Measurements from ENCODE around the gene AFG1L.

AFG1L gene

GRCh38 chr6:108435391-108435790, 140.5 kb downstream of the AFG1L start:
- Histone ChIP-seq H3K27ac (ENCODE audit: low read depth, low read length) (no peak overlapping the region), H3K18ac (ENCODE audit: low read length) (no peak overlapping the region), H2BK15ac (replicated peaks; ENCODE audit: low read depth) (no peak overlapping the region), H4K8ac (ENCODE audit: low read depth, low read length) (no peak overlapping the region), H3K4me2 (ENCODE audit: low read length) (no peak overlapping the region), H3K56ac (ENCODE audit: low read length) (no peak overlapping the region), H3K36me3 (ENCODE audit: control insufficient read depth, insufficient read depth, low read length) (no peaks in the 10 kb centered on the region), H3K4me1 (ENCODE audit: control insufficient read depth, low read depth, low read length) (no peaks in the 10 kb centered on the region), H2AK5ac (ENCODE audit: low read length) (no peak overlapping the region), H3K27me3 (ENCODE audit: insufficient read depth, low read length, poor library complexity) (no peaks in the 10 kb centered on the region), H4K5ac (ENCODE audit: low read length) (no peak overlapping the region), H3K79me2 (ENCODE audit: control insufficient read depth, insufficient read depth, low read length) (no peaks in the 10 kb centered on the region), H2BK5ac (ENCODE audit: low read length) (no peak overlapping the region), H3K79me1 (ENCODE audit: low read length) (no peaks in the 10 kb centered on the region), H2BK120ac (ENCODE audit: low read depth, low read length) (no peak overlapping the region), H3K9ac (ENCODE audit: low read length) (no peak overlapping the region), H3K4me3 (ENCODE audit: low read length) (no peak overlapping the region), H3K4ac (ENCODE audit: low read depth, low read length) (no peak overlapping the region), H3K23ac (ENCODE audit: low read length) (no peak overlapping the region)
- no CpG with 5 or more reads among the region's 5 CpGs for WGBS (ENCODE audit: extremely low coverage, insufficient coverage, low lambda C conversion rate)
- no peak for DNase-seq

- Histone ChIP-seq H3K4me3 (ENCODE audit: low read length) (no peak overlapping the region), H3K23ac (ENCODE audit: low read length) (no peak overlapping the region), H2BK120ac (ENCODE audit: low read depth, low read length) (no peak overlapping the region), H3K56ac (ENCODE audit: low read length) (no peak overlapping the region), H3K27ac (ENCODE audit: low read depth, low read length) (no peak overlapping the region), H3K27me3 (ENCODE audit: insufficient read depth, low read length, poor library complexity) (no peaks in the 10 kb centered on the region), H4K5ac (ENCODE audit: low read length) (no peak overlapping the region), H2BK15ac (replicated peaks; ENCODE audit: low read depth) (no peak overlapping the region), H3K4ac (ENCODE audit: low read depth, low read length) (no peak overlapping the region), H2BK5ac (ENCODE audit: low read length) (no peak overlapping the region), H3K79me1 (ENCODE audit: low read length) (no peaks in the 10 kb centered on the region), H3K36me3 (ENCODE audit: control insufficient read depth, insufficient read depth, low read length) (no peaks in the 10 kb centered on the region), H3K4me1 (ENCODE audit: control insufficient read depth, low read depth, low read length) (no peaks in the 10 kb centered on the region), H3K4me2 (ENCODE audit: low read length) (no peak overlapping the region), H3K79me2 (ENCODE audit: control insufficient read depth, insufficient read depth, low read length) (no peaks in the 10 kb centered on the region), H2AK5ac (ENCODE audit: low read length) (no peak overlapping the region), H3K9ac (ENCODE audit: low read length) (no peak overlapping the region), H4K8ac (ENCODE audit: low read depth, low read length) (no peak overlapping the region), H3K18ac (ENCODE audit: low read length) (no peak overlapping the region)
- no peak for DNase-seq
- no CpG with 5 or more reads among the region's 2 CpGs for WGBS (ENCODE audit: extremely low coverage, insufficient coverage, low lambda C conversion rate)
Measured at GRCh38 chr6:108436771-108437170, 141.9 kb downstream of the AFG1L start.

GRCh38 chr6:108437821-108438220, 143.0 kb downstream of the AFG1L start:
- Histone ChIP-seq H2BK15ac (replicated peaks; ENCODE audit: low read depth) (no peak overlapping the region), H4K8ac (ENCODE audit: low read depth, low read length) (no peak overlapping the region), H2AK5ac (ENCODE audit: low read length) (no peak overlapping the region), H3K27ac (ENCODE audit: low read depth, low read length) (no peak overlapping the region), H3K4me3 (ENCODE audit: low read length) (no peak overlapping the region), H3K79me1 (ENCODE audit: low read length) (no peaks in the 10 kb centered on the region), H3K9ac (ENCODE audit: low read length) (no peak overlapping the region), H3K4ac (ENCODE audit: low read depth, low read length) (no peak overlapping the region), H3K23ac (ENCODE audit: low read length) (no peak overlapping the region), H3K4me1 (ENCODE audit: control insufficient read depth, low read depth, low read length) (no peaks in the 10 kb centered on the region), H3K18ac (ENCODE audit: low read length) (no peak overlapping the region), H3K36me3 (ENCODE audit: control insufficient read depth, insufficient read depth, low read length) (no peaks in the 10 kb centered on the region), H2BK5ac (ENCODE audit: low read length) (no peak overlapping the region), H3K27me3 (ENCODE audit: insufficient read depth, low read length, poor library complexity) (no peaks in the 10 kb centered on the region), H3K4me2 (ENCODE audit: low read length) (no peak overlapping the region), H3K56ac (ENCODE audit: low read length) (no peak overlapping the region), H4K5ac (ENCODE audit: low read length) (no peak overlapping the region), H2BK120ac (ENCODE audit: low read depth, low read length) (no peak overlapping the region), H3K79me2 (ENCODE audit: control insufficient read depth, insufficient read depth, low read length) (no peaks in the 10 kb centered on the region)
- DNase-seq, result no peak
- no CpG with 5 or more reads among the region's 1 CpG for WGBS (ENCODE audit: extremely low coverage, insufficient coverage, low lambda C conversion rate)

GRCh38 chr6:108438918-108439317, 144.1 kb downstream of the AFG1L start:
- Histone ChIP-seq H3K23ac (ENCODE audit: low read length) (no peak overlapping the region), H3K27ac (ENCODE audit: low read depth, low read length) (no peak overlapping the region), H4K8ac (ENCODE audit: low read depth, low read length) (no peak overlapping the region), H3K4ac (ENCODE audit: low read depth, low read length) (no peak overlapping the region), H3K27me3 (ENCODE audit: insufficient read depth, low read length, poor library complexity) (no peaks in the 10 kb centered on the region), H2BK5ac (ENCODE audit: low read length) (no peak overlapping the region), H2AK5ac (ENCODE audit: low read length) (no peak overlapping the region), H3K56ac (ENCODE audit: low read length) (no peak overlapping the region), H2BK120ac (ENCODE audit: low read depth, low read length) (no peak overlapping the region), H3K4me1 (ENCODE audit: control insufficient read depth, low read depth, low read length) (no peaks in the 10 kb centered on the region), H4K5ac (ENCODE audit: low read length) (no peak overlapping the region), H3K4me2 (ENCODE audit: low read length) (no peak overlapping the region), H3K36me3 (ENCODE audit: control insufficient read depth, insufficient read depth, low read length) (no peaks in the 10 kb centered on the region), H3K9ac (ENCODE audit: low read length) (no peak overlapping the region), H3K4me3 (ENCODE audit: low read length) (no peak overlapping the region), H3K79me2 (ENCODE audit: control insufficient read depth, insufficient read depth, low read length) (no peaks in the 10 kb centered on the region), H3K18ac (ENCODE audit: low read length) (no peak overlapping the region), H2BK15ac (replicated peaks; ENCODE audit: low read depth) (no peak overlapping the region), H3K79me1 (ENCODE audit: low read length) (no peaks in the 10 kb centered on the region)
- WGBS (ENCODE audit: extremely low coverage, insufficient coverage, low lambda C conversion rate), result no CpG with 5 or more reads among the region's 8 CpGs
- no peak for DNase-seq

DNA sequence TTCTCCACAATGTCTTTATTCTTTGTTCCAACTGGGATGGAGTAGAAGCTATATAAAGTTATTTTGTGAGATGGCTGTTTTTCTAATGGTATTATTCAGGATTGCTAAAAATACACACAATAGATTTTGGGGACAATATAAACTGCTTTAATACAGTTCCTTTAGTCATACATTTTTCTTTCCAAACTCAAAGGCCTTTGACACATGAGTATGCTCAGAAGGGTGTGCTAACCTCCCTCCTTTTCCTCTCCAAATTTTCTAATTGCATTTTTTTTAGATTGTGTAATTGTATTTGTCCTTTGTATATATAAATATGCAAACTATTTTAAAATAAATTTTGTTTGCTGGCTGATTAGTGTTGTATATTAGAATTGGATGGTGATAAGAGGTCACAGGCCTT, 146.3 kb downstream of the AFG1L start:
- no peak overlapping the region for H3K4me2 ChIP-seq (ENCODE audit: low read length)
- no peak overlapping the region for H3K27ac ChIP-seq (ENCODE audit: low read depth, low read length)
- H3K18ac ChIP-seq (ENCODE audit: low read length), result no peak overlapping the region
- H2BK120ac ChIP-seq (ENCODE audit: low read depth, low read length), result no peak overlapping the region
- no peak overlapping the region for H2AK5ac ChIP-seq (ENCODE audit: low read length)
- no peak overlapping the region for H2BK15ac ChIP-seq (replicated peaks; ENCODE audit: low read depth)
- H3K79me2 ChIP-seq (ENCODE audit: control insufficient read depth, insufficient read depth, low read length), result no peaks in the 10 kb centered on the region
- no peak overlapping the region for H2BK5ac ChIP-seq (ENCODE audit: low read length)
- no peaks in the 10 kb centered on the region for H3K4me1 ChIP-seq (ENCODE audit: control insufficient read depth, low read depth, low read length)
- no peak for DNase-seq
- H3K27me3 ChIP-seq (ENCODE audit: insufficient read depth, low read length, poor library complexity), result no peaks in the 10 kb centered on the region
- no peaks in the 10 kb centered on the region for H3K36me3 ChIP-seq (ENCODE audit: control insufficient read depth, insufficient read depth, low read length)
- H3K4me3 ChIP-seq (ENCODE audit: low read length), result no peak overlapping the region
- no peak overlapping the region for H3K23ac ChIP-seq (ENCODE audit: low read length)
- H3K56ac ChIP-seq (ENCODE audit: low read length), result no peak overlapping the region
- H3K4ac ChIP-seq (ENCODE audit: low read depth, low read length), result no peak overlapping the region
- no peak overlapping the region for H3K9ac ChIP-seq (ENCODE audit: low read length)
- H3K79me1 ChIP-seq (ENCODE audit: low read length), result no peaks in the 10 kb centered on the region
- no peak overlapping the region for H4K5ac ChIP-seq (ENCODE audit: low read length)
- H4K8ac ChIP-seq (ENCODE audit: low read depth, low read length), result no peak overlapping the region

- DNase-seq, result peak; percentile 10
- H3K36me3 ChIP-seq (ENCODE audit: control insufficient read depth, insufficient read depth, low read length), result no peaks in the 10 kb centered on the region
- H3K4me2 ChIP-seq (ENCODE audit: low read length), result no peak overlapping the region
- no peak overlapping the region for H3K23ac ChIP-seq (ENCODE audit: low read length)
- H3K79me1 ChIP-seq (ENCODE audit: low read length), result no peaks in the 10 kb centered on the region
- no peak overlapping the region for H2BK5ac ChIP-seq (ENCODE audit: low read length)
- no peak overlapping the region for H3K4ac ChIP-seq (ENCODE audit: low read depth, low read length)
- no peak overlapping the region for H3K27ac ChIP-seq (ENCODE audit: low read depth, low read length)
- H3K4me3 ChIP-seq (ENCODE audit: low read length), result no peak overlapping the region
- no peak overlapping the region for H3K56ac ChIP-seq (ENCODE audit: low read length)
- H3K9ac ChIP-seq (ENCODE audit: low read length), result no peak overlapping the region
- no peak overlapping the region for H3K18ac ChIP-seq (ENCODE audit: low read length)
- no peaks in the 10 kb centered on the region for H3K4me1 ChIP-seq (ENCODE audit: control insufficient read depth, low read depth, low read length)
- no peak overlapping the region for H2AK5ac ChIP-seq (ENCODE audit: low read length)
- no peak overlapping the region for H4K5ac ChIP-seq (ENCODE audit: low read length)
- no peak overlapping the region for H2BK120ac ChIP-seq (ENCODE audit: low read depth, low read length)
- WGBS (ENCODE audit: extremely low coverage, insufficient coverage, low lambda C conversion rate), result no CpG with 5 or more reads among the region's 2 CpGs
- H2BK15ac ChIP-seq (replicated peaks; ENCODE audit: low read depth), result no peak overlapping the region
- H3K79me2 ChIP-seq (ENCODE audit: control insufficient read depth, insufficient read depth, low read length), result no peaks in the 10 kb centered on the region
- no peak overlapping the region for H4K8ac ChIP-seq (ENCODE audit: low read depth, low read length)
- H3K27me3 ChIP-seq (ENCODE audit: insufficient read depth, low read length, poor library complexity), result no peaks in the 10 kb centered on the region
Measured at GRCh38 chr6:108442770-108443520, 148.1 kb downstream of the AFG1L start.

Measured in mesendoderm (in vitro differentiated cells).